HL-60 (cell line): ENCODE measurements around the gene EEF2KMT.

Experiments
- DNase-seq, 2 experiments: peaks; one replicate each; pipeline ENCODE4 v3.0.0-alpha.2; 2010 to 2020; ENCODE audit warnings: low read depth in 1 of 2, low spot score in 1 of 2
- H3K27ac ChIP-seq: fragments of 250-450 bp; sonication (Bioruptor Pico); replicated peaks from 2 replicates; pipeline ENCODE4 v1.5.1; 2020; ENCODE audit warnings: mild to moderate bottlenecking, moderate library complexity
- H3K27me3 ChIP-seq: fragments of 250-450 bp; sonication (Bioruptor Pico); 2 replicates; pipeline ENCODE4 v1.5.1; 2021; ENCODE audit warnings: mild to moderate bottlenecking, moderate library complexity; ENCODE audit not compliant: insufficient read depth, poor library complexity, severe bottlenecking
- H3K4me3 ChIP-seq: replicated peaks from 2 replicates; pipeline ENCODE4 v1.5.1; 2011; ENCODE audit warnings: mild to moderate bottlenecking, control low read depth, low read length; ENCODE audit not compliant: insufficient read depth
- GABPA ChIP-seq: IDR thresholded peaks from 2 replicates; pipeline ENCODE4 v1.6.1; 2012; ENCODE audit warnings: low read depth
- POLR2AphosphoS5 ChIP-seq: IDR thresholded peaks from 2 replicates; pipeline ENCODE4 v1.6.1; 2012; ENCODE audit warnings: low read depth
- SPI1 ChIP-seq: IDR thresholded peaks from 2 replicates; pipeline ENCODE4 v1.6.1; 2012; ENCODE audit warnings: low read depth, mild to moderate bottlenecking, borderline replicate concordance
- TF ChIP-seq, protein P1 (sequence below): IDR thresholded peaks from 2 replicates; pipeline ENCODE4 v1.6.1; 2012; ENCODE audit warnings: low read depth; ENCODE audit not compliant: insufficient replicate concordance
- TF ChIP-seq, protein P2 (sequence below): IDR thresholded peaks from one replicate; pipeline ENCODE4 v1.5.1; 2011; ENCODE audit warnings: low read length, control low read depth, inconsistent platforms; ENCODE audit not compliant: insufficient read depth

EEF2KMT gene

GRCh38 chr16:5035909-5036227, 61.7 kb downstream of the EEF2KMT start:
- Histone ChIP-seq H3K27me3 (no peaks in the 10 kb centered on the region), H3K4me3 (no peak overlapping the region), H3K27ac (no peak overlapping the region)
- DNase-seq, result no peak
- TF ChIP-seq, protein P1, sequence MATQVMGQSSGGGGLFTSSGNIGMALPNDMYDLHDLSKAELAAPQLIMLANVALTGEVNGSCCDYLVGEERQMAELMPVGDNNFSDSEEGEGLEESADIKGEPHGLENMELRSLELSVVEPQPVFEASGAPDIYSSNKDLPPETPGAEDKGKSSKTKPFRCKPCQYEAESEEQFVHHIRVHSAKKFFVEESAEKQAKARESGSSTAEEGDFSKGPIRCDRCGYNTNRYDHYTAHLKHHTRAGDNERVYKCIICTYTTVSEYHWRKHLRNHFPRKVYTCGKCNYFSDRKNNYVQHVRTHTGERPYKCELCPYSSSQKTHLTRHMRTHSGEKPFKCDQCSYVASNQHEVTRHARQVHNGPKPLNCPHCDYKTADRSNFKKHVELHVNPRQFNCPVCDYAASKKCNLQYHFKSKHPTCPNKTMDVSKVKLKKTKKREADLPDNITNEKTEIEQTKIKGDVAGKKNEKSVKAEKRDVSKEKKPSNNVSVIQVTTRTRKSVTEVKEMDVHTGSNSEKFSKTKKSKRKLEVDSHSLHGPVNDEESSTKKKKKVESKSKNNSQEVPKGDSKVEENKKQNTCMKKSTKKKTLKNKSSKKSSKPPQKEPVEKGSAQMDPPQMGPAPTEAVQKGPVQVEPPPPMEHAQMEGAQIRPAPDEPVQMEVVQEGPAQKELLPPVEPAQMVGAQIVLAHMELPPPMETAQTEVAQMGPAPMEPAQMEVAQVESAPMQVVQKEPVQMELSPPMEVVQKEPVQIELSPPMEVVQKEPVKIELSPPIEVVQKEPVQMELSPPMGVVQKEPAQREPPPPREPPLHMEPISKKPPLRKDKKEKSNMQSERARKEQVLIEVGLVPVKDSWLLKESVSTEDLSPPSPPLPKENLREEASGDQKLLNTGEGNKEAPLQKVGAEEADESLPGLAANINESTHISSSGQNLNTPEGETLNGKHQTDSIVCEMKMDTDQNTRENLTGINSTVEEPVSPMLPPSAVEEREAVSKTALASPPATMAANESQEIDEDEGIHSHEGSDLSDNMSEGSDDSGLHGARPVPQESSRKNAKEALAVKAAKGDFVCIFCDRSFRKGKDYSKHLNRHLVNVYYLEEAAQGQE, result no peak
- TF ChIP-seq SPI1 (no peak), GABPA (no peak), POLR2AphosphoS5 (no peak)
- TF ChIP-seq, protein P2, sequence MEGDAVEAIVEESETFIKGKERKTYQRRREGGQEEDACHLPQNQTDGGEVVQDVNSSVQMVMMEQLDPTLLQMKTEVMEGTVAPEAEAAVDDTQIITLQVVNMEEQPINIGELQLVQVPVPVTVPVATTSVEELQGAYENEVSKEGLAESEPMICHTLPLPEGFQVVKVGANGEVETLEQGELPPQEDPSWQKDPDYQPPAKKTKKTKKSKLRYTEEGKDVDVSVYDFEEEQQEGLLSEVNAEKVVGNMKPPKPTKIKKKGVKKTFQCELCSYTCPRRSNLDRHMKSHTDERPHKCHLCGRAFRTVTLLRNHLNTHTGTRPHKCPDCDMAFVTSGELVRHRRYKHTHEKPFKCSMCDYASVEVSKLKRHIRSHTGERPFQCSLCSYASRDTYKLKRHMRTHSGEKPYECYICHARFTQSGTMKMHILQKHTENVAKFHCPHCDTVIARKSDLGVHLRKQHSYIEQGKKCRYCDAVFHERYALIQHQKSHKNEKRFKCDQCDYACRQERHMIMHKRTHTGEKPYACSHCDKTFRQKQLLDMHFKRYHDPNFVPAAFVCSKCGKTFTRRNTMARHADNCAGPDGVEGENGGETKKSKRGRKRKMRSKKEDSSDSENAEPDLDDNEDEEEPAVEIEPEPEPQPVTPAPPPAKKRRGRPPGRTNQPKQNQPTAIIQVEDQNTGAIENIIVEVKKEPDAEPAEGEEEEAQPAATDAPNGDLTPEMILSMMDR, result no peak
